Upper lobe of right lung (tissue), 1 donor: ENCODE results near the gene EPB41. TPM values are rescaled to one million over a fixed set of nuclear protein-coding genes. Genes with fewer than 3 reads are reported as not detected.
"Not testable (repeated sequence)": the region's sequence is repeated elsewhere in the genome, so short reads cannot be mapped to it uniquely, and the experiment has no call there.

Source experiments
- ATAC-seq: fragments of 200-7000 bp; cut with Tn5 transposase; one replicate; pipeline ENCODE4 v1.9.1; 2020; ENCODE audit warnings: mild to moderate bottlenecking, moderate library complexity
- DNase-seq: peaks from one replicate; pipeline ENCODE4 v3.0.0-alpha.2; 2020
- H3K27ac ChIP-seq: fragments of 200-600 bp; one replicate; pipeline ENCODE4 v1.8.0; 2022
- H3K27me3 ChIP-seq: fragments of 200-600 bp; one replicate; pipeline ENCODE4 v1.8.0; 2022; ENCODE audit warnings: mild to moderate bottlenecking
- H3K36me3 ChIP-seq: fragments of 200-600 bp; one replicate; pipeline ENCODE4 v1.8.0; 2022
- H3K4me1 ChIP-seq: fragments of 200-600 bp; one replicate; pipeline ENCODE4 v1.8.0; 2022
- H3K4me3 ChIP-seq: fragments of 200-600 bp; one replicate; pipeline ENCODE4 v1.8.0; 2022; ENCODE audit warnings: mild to moderate bottlenecking
- H3K9me3 ChIP-seq: fragments of 200-600 bp; one replicate; pipeline ENCODE4 v1.8.0; 2022
- intact Hi-C: fragments of 100-400 bp; cut with DNase I; formaldehyde crosslinking; loops from one replicate; pipeline ENCODE4 v1.11.0; 2022
- total RNA-seq: library from RNA; stranded (reverse); fragmentation: NEBNext Ultra II Directional; extraction: Animal tissue kit (Norgen Biotek cat#: 25700); gene quantifications from one replicate; pipeline ENCODE4 v1.2.1, GENCODE V29; 2021
- TF ChIP-seq, protein P1 (sequence below): fragments of 200-600 bp; IDR thresholded peaks from one replicate; pipeline ENCODE4 v1.8.0; 2022; ENCODE audit warnings: antibody characterized with exemption
- donor health status: DM: no; HTN: yes; CAD: no; lungs with severe emphysema.

Gene EPB41
- total RNA-seq, 1 donor from 2014 or later = 67.0 TPM

DNA sequence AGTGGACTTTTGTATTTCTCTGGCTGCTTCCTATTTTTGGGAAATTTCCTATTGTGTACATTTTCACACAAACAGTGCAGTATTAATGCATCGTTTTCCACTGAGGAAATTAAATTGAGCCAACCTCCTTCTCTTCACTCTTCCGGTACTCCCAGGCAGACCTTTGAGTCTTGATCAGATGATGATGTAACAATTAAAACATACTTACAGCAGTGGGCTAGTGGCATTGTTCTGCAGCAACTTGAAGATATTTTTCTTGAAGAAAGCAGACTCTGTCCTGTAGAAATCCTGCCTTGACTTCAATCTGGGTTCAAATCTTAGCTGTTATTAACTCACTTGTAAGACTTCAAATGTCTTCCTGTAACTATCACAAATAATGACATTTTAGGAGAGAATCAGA is 228.3 kb downstream of the EPB41 start:
- H3K4me3 ChIP-seq = no peak overlapping the region
- TF ChIP-seq, protein P1, sequence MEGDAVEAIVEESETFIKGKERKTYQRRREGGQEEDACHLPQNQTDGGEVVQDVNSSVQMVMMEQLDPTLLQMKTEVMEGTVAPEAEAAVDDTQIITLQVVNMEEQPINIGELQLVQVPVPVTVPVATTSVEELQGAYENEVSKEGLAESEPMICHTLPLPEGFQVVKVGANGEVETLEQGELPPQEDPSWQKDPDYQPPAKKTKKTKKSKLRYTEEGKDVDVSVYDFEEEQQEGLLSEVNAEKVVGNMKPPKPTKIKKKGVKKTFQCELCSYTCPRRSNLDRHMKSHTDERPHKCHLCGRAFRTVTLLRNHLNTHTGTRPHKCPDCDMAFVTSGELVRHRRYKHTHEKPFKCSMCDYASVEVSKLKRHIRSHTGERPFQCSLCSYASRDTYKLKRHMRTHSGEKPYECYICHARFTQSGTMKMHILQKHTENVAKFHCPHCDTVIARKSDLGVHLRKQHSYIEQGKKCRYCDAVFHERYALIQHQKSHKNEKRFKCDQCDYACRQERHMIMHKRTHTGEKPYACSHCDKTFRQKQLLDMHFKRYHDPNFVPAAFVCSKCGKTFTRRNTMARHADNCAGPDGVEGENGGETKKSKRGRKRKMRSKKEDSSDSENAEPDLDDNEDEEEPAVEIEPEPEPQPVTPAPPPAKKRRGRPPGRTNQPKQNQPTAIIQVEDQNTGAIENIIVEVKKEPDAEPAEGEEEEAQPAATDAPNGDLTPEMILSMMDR = no peak
- no peak overlapping the region for H3K27ac ChIP-seq
- ATAC-seq (no peak), DNase-seq (no peak)
- no peaks in the 10 kb centered on the region for H3K27me3 ChIP-seq
- peaks cover 29% of the 10 kb centered on the region for H3K36me3 ChIP-seq
- H3K9me3 ChIP-seq = no peaks in the 10 kb centered on the region
- intact Hi-C loops = no loop called here
- no peaks in the 10 kb centered on the region for H3K4me1 ChIP-seq

DNA sequence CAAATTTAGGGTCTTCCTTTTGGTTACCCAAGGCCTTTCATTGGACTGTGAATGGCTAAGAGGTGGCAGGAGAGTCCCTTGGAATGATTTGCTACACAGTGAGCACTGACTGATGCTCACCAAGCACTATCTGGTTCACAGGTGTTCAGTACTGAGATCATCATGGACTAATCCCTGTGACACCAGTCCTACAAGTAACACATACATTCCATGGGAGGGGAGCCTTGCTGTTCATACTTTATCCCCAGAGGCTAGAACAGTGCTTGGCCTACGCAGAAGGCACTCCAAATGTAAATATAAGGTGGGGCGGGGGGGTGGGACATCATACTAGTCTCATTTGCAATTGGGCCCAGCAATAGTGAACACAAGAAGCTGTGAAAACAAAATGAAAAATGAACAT is 229.8 kb downstream of the EPB41 start:
- intact Hi-C loops = no loop called here
- DNase-seq = no peak
- ATAC-seq = no peak
- H3K4me1 ChIP-seq = no peaks in the 10 kb centered on the region
- no peak overlapping the region for H3K27ac ChIP-seq
- TF ChIP-seq, protein P1 = no peak
- no peaks in the 10 kb centered on the region for H3K9me3 ChIP-seq
- peaks cover 43% of the 10 kb centered on the region for H3K36me3 ChIP-seq
- H3K4me3 ChIP-seq = no peak overlapping the region
- H3K27me3 ChIP-seq = no peaks in the 10 kb centered on the region

DNA sequence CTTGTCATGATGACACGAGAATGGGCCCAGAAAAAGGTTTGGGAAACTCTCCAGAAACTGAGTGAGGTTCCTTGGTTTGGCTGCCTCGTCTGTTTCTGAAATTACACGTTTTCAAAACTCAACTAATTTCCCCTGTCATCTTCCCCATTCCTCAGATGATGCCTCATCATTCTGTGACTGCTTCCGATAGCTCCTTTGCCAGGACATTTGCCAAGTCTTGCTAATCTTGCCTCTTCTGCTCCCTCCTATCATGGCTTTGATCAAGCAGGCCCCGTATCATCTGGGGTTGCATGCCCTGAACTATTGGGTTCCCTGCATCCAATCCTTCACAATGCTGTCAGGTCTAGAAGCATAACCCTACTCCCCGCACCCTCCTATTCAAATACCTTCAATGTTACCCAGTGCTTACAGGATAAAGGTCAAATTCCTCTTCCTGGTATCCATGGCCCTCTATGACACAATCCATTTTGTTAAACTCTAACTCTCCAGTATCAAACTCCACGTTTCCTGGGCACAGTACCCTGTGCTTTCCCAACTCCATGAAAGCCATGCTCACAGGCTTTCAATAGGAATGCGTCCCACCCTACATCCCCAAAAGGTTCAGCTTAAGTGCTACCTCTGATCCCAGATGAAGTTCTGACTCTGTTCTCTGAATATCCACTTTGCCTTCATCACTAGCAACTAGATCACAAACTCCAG is 231.5 kb downstream of the EPB41 start:
- Histone ChIP-seq H3K4me3 (no peak overlapping the region), H3K27ac (no peak overlapping the region), H3K4me1 (no peaks in the 10 kb centered on the region), H3K9me3 (no peaks in the 10 kb centered on the region), H3K27me3 (no peaks in the 10 kb centered on the region), H3K36me3 (peaks cover 60% of the 10 kb centered on the region)
- TF ChIP-seq, protein P1 = no peak
- no peak for DNase-seq
- intact Hi-C loops = no loop called here
- ATAC-seq = peak; percentile 28

DNA sequence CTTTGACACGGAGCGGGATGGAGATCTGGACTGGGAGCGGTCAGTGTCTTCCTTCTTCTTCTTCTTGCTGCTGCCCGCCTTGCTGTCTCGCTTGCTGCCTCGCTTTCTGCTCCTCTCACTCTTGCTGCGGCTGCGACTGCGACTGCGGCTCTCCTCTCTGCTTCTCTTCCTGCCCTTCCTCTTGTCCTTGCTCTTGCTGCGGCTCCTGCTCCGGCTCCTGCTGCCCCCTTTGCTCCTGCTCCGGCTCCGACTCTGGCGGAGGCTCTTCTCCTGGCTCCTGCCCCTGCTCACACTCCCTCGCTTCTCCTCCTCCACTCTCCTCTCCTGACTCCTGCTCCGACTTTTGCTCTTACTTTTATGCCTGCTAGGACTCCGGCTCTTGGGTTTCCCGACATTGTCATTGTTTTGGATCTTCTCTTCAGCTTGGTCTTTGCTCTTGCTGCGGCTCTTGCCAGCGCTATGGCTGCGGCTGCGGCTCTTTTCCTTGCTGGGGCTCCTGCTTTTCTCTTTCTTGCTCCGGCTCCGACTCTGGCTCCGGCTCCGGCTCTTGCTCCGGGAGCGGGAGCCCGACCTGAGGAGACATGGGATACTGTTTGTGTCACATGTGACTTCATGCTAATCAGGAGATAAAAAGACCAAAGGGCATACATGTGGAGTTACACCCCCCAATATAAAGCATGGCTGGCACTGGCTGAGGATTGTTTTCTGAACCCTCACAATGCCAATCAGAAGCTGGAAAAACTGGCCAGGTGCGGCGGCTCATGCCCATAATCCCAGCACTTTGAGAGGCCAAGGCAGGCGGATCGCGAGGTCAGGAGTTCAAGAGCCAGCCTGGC is 234.5 kb downstream of the EPB41 start:
- no peak for ATAC-seq
- intact Hi-C loops = no loop called here
- DNase-seq = no peak
- Histone ChIP-seq H3K27me3 (no peaks in the 10 kb centered on the region), H3K4me3 (no peak overlapping the region), H3K36me3 (peaks cover 87% of the 10 kb centered on the region), H3K9me3 (no peaks in the 10 kb centered on the region), H3K27ac (no peak overlapping the region), H3K4me1 (no peaks in the 10 kb centered on the region)
- TF ChIP-seq, protein P1 = no peak

DNA sequence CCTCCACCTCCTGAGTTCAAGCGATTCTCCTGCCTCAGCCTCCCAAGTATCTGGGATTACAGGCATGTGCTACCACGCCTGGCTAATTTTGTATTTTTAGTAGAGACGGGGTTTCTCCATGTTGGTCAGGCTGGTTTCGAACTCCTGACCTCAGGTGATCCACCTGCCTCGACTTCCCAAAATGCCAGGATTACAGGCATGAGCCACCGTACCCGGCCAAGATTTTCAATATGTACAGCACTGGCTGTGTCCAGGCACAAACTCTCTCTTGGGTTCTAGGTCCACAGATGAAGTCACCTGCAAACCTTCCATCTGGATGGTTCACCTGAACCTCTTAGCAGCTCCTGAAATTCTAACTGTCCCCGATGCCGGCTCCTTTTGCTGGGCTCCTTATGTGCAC is 236.0 kb downstream of the EPB41 start:
- peaks cover 96% of the 10 kb centered on the region for H3K36me3 ChIP-seq
- H3K4me1 ChIP-seq, DNase-seq, intact Hi-C loops, H3K27ac ChIP-seq, ATAC-seq, H3K4me3 ChIP-seq, H3K27me3 ChIP-seq, H3K9me3 ChIP-seq: not testable (repeated sequence)

DNA sequence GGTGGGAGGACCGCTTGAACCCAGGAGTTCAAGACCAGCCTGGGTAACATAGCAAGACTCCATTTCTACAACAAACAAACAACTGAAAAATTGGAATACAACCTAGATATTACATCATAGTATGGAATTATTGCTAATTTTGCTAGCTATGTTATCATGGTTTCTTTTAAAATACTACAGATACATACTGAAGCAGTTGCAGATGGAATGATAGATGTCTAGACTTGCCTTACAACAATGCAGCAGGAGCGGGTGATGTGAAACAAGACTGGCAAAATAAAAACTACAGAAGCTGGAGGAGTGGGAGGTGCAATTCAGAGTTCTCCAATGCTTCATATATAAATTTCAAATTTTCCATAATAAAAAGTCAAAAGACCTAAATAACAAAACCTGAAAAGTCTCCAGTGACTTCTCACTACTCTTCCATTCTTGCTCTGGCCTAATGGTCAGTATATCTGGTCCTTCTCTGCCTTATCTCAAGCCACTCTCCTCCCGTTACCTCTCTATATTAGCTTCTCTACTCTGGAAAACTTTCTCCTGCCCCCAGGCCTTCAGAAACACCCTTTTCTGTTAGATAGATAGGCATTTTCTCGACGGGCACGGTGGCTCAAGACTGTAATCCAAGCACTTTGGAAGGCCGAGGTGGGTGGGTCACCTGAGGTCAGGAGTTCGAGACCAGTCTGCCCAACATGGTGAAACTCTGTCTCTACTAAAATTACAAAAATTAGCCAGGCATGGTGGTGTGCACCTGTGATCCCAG is 237.9 kb downstream of the EPB41 start:
- TF ChIP-seq, protein P1 = no peak
- intact Hi-C loops = no loop called here
- H3K27me3 ChIP-seq = no peaks in the 10 kb centered on the region
- H3K4me1 ChIP-seq = peaks cover 10% of the 10 kb centered on the region
- no peak for ATAC-seq
- no peak for DNase-seq
- no peaks in the 10 kb centered on the region for H3K9me3 ChIP-seq
- no peak overlapping the region for H3K27ac ChIP-seq
- H3K4me3 ChIP-seq = no peak overlapping the region
- peaks cover 99% of the 10 kb centered on the region for H3K36me3 ChIP-seq
